ENCODE results near the gene TBC1D5.

DNA sequence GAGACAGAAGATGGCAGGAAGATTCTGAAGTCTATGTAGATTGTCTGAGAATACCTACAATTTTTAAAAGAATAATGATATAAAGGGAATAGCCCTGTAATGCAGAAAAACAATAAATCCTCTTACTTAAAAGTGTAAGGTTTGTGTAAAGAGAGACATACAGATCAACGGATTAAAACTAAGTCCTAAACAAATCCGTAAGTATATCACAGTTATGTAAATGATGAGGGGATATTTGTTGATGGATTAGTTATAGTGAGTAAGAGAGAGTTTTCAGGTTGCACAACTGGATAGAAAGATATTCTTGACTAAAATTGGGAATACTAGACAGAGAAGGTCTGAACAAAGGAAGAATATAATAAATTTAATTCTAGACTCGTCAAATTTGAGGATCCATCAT is 179.6 kb downstream of the TBC1D5 start:
- TF ChIP-seq CREB1 (IDR thresholded peaks at IDR 0.05) = no peak
- no peak for TF ChIP-seq BRCA1 (IDR thresholded peaks at IDR 0.05; ENCODE audit: low read depth, low read length)
- TF ChIP-seq POLR2AphosphoS5 (IDR thresholded peaks at IDR 0.05; ENCODE audit: low read depth, low read length) = no peak
- TF ChIP-seq YY1 (IDR thresholded peaks at IDR 0.05; ENCODE audit: low read depth, low read length) = no peak
- TF ChIP-seq, protein P1, sequence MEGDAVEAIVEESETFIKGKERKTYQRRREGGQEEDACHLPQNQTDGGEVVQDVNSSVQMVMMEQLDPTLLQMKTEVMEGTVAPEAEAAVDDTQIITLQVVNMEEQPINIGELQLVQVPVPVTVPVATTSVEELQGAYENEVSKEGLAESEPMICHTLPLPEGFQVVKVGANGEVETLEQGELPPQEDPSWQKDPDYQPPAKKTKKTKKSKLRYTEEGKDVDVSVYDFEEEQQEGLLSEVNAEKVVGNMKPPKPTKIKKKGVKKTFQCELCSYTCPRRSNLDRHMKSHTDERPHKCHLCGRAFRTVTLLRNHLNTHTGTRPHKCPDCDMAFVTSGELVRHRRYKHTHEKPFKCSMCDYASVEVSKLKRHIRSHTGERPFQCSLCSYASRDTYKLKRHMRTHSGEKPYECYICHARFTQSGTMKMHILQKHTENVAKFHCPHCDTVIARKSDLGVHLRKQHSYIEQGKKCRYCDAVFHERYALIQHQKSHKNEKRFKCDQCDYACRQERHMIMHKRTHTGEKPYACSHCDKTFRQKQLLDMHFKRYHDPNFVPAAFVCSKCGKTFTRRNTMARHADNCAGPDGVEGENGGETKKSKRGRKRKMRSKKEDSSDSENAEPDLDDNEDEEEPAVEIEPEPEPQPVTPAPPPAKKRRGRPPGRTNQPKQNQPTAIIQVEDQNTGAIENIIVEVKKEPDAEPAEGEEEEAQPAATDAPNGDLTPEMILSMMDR (IDR thresholded peaks at IDR 0.05; ENCODE audit: control extremely low read depth in 1 of 3, insufficient read depth in 1 of 3, low read depth in 1 of 3, low read length in 3 of 3) = no peak
